Astrocyte of the spinal cord (primary cell): ENCODE results near the gene PTPRD.

Experiments used
- DNase-seq: peaks from one replicate; pipeline ENCODE4 v3.0.0; 2011; ENCODE audit warnings: low read depth, low spot score
- H3K4me3 ChIP-seq: 2 replicates; pipeline ENCODE4 v1.5.1; 2011; ENCODE audit warnings: low read depth, mild to moderate bottlenecking, low read length, moderate library complexity
- CTCF ChIP-seq: IDR thresholded peaks from 2 replicates; pipeline ENCODE4 v1.5.1; 2012; ENCODE audit warnings: low read depth, mild to moderate bottlenecking, low read length, inconsistent platforms
- in situ Hi-C: cut with HindIII; loops from 2 replicates; pipeline ENCODE4 v1.10.0; 2017; ENCODE audit warnings: low sequenced_read_pairs

The PTPRD gene

GRCh38 chr9:9563817-9564216 lies 1049.0 kb downstream of the PTPRD start:
- in situ Hi-C loops, result no loop called here
- TF ChIP-seq CTCF, result no peak
- no peak overlapping the region for H3K4me3 ChIP-seq
- no peak for DNase-seq

GRCh38 chr9:9560382-9561035 lies 1052.3 kb downstream of the PTPRD start:
- H3K4me3 ChIP-seq, result no peak overlapping the region
- no peak for DNase-seq
- in situ Hi-C loops, result no loop called here
- no peak for TF ChIP-seq CTCF

GRCh38 chr9:9558907-9559306 lies 1053.9 kb downstream of the PTPRD start:
- TF ChIP-seq CTCF, result no peak
- no peak for DNase-seq
- in situ Hi-C loops, result no loop called here
- no peak overlapping the region for H3K4me3 ChIP-seq

GRCh38 chr9:9557804-9558334 lies 1054.9 kb downstream of the PTPRD start:
- peak; percentile 0 for DNase-seq
- in situ Hi-C loops, result no loop called here
- no peak for TF ChIP-seq CTCF
- no peak overlapping the region for H3K4me3 ChIP-seq

- no peak for DNase-seq
- in situ Hi-C loops, result no loop called here
- H3K4me3 ChIP-seq, result no peak overlapping the region
- TF ChIP-seq CTCF, result no peak
These were observed 1055.7 kb downstream of the PTPRD start for GRCh38 chr9:9556865-9557803.

- DNase-seq, result no peak
- TF ChIP-seq CTCF, result no peak
- no peak overlapping the region for H3K4me3 ChIP-seq
- in situ Hi-C loops, result no loop called here
These were observed 1060.1 kb downstream of the PTPRD start for GRCh38 chr9:9552665-9553064.
